Activated gamma-delta T cell treated with Interleukin-2 at 50 U/mL for 16 hours (primary cell): ENCODE results near the gene ADAMTSL2.

Experiments used
- DNase-seq: peaks from one replicate; pipeline ENCODE4 v3.0.0-alpha.2; 2020

The ADAMTSL2 gene

DNA sequence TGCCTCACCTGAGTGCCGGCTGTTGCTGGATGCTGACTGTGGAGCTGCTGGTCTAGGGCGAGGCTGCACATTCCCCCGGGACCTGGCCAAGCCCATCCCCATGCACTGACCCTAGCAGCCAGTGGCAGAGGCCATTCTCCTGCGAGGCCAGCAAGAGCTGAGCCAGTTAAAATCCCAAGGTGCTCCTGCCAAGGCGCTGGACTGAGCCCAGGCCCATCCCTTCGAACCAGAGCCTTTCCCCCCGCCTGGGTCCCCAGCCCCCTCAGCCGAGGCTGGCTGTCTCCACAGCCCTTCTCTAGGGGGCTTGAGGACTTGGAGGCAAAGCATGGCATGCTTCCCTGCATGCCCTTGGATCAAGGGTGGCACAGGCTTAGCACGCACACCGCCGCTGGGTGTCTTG lies 1.6 kb downstream of the ADAMTSL2 start:
- no peak for DNase-seq

DNA sequence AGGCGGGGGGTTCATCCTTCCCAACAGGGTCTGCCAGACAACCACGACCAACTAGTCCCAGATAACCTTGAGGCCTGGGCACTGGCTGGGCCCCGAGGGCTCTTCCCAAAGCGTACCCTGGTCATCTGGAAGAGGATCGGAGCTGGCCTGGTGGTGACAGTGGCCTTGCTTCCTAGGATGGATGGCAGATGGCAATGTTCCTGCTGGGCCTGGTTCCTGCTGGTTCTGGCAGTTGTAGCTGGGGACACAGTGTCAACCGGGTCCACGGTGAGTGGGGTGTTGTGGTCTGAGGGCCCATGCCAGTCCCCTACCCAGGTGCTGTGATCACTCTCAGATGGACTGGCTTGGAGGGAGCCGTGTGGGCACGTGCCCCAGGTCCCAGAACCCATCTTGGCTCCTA lies 2.0 kb downstream of the ADAMTSL2 start:
- DNase-seq, result no peak

DNA sequence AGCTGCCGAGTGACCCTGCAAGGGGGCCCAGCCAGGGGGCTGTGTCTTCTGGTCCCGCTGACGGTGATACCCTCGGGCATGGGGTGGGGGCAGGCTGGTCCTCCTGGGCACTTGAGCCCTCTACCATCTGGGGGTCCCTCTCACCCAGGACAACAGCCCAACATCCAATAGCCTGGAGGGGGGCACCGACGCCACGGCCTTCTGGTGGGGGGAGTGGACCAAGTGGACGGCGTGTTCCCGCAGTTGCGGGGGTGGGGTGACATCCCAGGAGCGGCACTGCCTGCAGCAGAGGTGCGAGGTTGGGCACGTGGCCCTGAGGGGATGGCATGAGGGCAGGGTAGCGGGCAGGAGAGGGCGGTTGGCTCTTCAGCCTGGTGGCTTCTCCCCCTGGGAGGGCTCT lies 2.8 kb downstream of the ADAMTSL2 start:
- no peak for DNase-seq

GRCh38 chr9:133538176-133538575 lies 3.7 kb downstream of the ADAMTSL2 start:
- no peak for DNase-seq

DNA sequence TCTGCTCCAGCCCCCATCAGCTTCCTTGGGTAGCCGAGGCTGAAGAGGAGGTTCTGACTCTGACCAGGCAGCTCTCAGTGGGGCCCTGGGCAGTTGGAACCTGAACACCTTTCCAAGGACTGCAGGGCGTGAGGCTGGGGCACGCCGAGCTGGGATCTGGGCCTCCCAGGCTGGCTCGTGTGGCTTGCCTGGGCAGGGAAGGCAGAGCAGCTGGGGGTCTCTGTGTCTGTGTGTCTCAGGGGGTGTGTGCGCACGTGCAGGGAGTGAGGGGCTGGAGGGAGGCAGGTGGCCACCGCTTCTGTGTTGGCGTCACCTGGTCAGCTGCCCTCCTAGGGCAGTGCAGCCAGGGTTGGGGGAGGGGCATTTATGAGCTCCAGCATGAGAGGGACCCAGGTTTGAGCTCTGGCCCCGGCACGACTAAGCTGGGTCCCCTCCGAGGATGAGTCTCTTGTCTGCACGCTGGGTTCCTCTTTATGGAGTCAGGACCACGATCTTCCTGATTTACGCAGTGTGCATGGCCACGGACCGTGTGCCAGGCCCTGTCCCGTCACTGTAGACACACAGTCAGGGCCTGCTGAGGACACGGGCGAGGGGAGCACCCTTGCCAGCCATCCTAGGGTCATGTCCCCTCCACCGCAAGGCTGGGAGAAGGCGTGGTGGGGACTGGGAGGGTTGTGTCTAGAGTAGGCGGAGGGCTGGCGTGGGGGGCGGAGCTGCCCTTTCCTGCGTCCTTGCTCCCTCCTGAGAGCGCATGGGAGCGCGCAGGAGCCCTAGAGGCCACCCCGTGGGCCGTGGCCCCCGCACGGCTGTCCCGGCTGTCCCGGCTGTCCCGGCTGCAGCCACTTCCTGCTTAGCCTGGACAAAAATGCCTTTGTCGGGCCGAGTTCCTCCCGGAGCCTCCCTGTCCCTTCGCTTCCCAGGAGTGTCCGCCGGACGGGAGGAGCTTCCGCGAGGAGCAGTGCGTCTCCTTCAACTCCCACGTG lies 4.6 kb downstream of the ADAMTSL2 start:
- no peak for DNase-seq

DNA sequence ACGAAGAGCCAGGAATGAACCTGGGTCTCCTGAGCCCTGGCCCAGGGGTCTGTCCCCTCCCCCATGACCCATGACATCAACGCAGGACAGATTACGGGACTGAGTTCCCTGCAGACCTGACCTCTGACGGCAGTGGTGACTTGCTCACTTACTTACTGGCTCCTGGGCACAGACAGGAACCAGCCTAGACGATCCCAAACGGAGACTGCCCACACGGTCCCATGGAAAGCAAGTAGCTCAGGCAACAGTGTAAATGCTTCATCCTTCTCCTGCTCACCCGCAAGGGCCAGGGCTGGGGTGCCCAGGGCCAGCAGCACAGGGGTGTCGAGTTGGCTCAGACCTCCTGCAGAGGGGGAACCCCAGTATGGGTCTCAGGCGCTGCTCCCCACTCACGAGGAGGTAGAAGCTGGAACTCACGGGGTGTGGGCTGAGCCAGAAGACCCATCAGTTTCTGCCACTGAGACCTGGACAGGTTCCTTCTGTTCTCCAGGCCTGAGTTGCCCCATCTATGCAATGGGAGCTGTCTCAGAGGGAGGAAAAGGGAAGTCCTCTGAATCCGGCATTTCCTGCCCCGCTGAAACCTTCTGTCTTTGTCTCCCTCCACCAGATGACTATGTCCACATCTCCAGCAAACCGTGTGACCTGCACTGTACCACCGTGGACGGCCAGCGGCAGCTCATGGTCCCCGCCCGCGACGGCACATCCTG lies 5.6 kb downstream of the ADAMTSL2 start:
- no peak for DNase-seq

DNA sequence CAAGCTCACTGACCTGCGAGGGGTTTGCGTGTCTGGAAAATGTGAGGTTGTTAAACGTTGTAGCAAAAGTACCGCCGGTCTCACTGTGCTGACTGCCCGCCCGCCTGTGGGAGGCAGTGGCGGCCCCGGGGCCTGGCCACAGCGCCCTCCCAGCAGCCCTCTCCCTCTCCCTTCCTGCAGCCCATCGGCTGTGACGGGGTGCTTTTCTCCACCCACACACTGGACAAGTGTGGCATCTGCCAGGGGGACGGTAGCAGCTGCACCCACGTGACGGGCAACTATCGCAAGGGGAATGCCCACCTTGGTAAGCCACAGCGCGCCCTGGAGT lies 6.2 kb downstream of the ADAMTSL2 start:
- DNase-seq, result no peak

DNA sequence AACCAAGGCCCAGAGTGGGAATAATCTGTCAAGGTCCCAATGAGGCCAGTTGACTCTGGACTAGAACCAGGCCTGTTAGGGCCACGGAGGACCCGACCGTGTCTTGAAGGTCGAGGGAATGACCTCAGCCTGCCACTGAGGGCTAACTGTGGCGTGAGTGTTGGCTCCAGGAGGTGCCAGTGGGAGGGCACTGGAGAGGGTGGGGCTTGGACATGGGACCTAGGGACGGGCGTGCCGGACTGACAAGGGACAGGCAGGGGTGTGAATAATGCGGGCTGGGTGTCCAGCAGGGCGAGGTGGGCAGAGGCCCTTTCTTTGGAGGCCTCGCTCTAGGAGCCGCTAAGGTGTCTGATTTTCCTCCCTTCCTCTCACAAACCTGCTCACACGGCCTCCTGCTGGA lies 7.5 kb downstream of the ADAMTSL2 start:
- DNase-seq, result no peak

DNA sequence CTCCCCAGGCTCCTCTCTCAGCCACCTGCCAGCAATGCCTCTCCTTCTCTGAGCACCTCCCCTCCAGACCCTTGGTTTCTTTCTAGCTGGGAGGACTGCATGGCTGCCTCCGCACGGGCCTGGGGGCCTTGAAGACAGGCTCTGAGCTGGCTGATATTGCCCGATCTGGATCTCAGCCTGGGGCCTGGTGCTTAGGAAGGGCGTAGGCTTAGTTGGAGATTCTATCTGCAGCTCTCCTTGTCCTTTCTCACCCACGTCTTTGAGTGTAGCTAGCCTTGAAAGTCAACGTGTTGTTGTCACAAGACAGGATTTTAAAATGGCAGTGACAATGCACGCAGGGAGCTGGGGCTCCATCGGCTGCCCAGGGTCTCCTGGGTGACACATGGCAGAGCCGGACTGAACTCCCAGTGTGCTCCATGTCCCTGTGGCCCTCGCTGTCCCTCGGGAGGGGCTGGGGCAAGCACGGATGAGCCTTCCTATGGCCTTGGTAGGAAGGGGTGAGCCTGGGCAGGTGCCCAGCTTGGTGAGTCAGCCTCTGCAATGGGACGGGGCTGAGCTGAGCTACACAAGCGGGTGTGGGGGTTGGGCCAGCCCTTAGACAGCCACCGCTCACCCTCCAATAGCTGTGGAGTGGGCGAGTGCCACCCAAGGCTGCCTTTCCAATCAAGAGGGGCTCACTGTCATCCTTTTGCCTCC lies 9.4 kb downstream of the ADAMTSL2 start:
- DNase-seq, result no peak

DNA sequence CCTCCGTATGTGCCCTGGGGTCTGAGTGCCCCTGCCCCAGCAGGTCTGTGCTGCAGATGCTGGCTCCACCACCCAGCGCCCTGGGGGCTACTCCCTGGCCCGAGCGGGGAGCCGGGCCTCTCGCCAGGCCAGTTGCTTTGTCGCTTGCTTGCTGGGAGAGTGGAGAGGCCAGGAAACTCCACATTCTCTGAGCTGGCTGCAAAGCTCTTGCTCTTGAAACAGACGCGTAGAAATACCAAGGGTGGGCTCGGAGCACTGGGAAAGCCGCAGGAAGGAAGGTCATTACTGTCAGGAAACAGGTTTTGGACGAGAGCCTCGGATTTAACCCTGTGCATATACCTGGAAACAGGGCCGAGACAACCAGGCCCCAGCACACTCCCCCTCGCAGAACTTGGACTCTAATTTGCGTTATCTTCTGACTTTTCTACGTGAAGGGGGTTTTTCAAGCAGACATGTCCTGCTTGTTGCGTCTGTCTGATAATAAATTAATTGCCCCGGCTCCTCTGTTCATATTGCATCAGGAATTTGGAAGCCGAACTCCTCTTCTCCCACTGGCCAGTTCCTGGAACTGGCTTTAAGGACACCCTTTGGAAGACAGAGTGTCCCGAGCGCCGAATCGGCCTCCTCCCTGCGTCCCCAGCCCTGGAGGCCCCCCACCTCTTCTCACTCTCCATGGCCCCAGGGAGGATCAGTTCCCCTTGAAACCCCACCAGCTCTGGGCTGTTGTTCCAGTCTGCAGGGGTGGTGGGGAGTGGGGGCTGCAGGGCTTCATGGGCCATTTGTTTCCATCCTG lies 11.2 kb downstream of the ADAMTSL2 start:
- no peak for DNase-seq

GRCh38 chr9:133546287-133546680 lies 11.8 kb downstream of the ADAMTSL2 start:
- DNase-seq, result no peak

DNA sequence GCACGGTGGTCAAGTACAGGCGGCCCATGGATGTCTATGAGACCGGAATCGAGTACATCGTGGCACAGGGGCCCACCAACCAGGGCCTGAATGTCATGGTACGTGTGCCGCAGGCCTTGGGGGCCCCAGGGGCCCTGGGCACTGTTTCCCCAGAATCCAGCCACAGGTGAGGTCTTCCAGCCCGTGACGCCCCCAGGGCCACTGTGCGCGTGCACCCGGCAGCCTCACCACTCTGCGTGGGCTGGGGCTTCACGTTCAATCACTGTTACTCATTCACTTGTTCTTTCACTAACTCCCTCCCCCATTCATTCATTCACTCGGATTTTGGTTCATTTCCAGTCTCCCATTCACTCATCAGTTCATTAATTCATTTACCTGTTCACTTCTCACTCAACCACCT lies 12.6 kb downstream of the ADAMTSL2 start:
- DNase-seq, result no peak

GRCh38 chr9:133551446-133551845 lies 16.9 kb downstream of the ADAMTSL2 start:
- no peak for DNase-seq

DNA sequence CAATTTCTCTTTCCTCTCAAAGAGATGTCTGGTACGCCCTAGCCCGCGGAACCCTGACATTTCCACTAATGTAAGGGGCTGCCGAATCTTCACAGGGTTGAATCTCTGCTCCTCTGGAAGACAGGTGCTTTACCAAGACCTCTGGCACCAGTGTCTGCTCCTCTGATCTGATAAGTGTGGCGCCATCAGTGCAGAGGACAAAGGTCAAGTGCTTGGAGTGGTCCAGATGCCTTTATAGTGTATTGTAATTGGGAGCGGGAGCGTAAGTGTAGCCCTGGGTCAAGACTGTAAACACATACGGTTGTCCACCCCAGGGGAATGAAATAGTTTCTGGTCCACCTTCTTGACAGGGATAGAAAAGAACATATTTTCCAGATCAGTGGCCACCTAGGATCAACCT lies 17.7 kb downstream of the ADAMTSL2 start:
- DNase-seq, result no peak

DNA sequence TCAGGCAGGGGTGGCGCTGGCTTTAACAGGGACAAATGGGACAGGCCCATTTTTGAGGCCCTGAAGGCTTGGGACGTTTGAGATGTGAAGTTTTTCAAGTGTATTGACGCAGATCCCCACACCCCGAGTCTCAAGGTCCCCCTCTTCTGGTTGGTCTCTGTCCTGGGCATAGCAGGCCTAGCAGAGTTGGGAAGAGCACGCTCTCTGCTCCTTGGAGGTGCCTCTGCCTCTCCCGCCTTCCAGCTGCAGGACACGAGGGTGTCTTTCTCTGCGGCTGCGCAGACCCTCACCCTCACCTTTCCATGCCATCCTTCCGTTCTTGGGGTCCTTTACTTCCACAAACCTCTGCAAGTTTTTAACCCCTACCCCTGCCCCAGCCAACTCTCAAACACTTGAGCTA lies 18.6 kb downstream of the ADAMTSL2 start:
- no peak for DNase-seq

- DNase-seq, result no peak
Observed at GRCh38 chr9:133553973-133554713, 19.6 kb downstream of the ADAMTSL2 start.

- DNase-seq, result no peak
Observed at GRCh38 chr9:133554729-133555128, 20.2 kb downstream of the ADAMTSL2 start.

DNA sequence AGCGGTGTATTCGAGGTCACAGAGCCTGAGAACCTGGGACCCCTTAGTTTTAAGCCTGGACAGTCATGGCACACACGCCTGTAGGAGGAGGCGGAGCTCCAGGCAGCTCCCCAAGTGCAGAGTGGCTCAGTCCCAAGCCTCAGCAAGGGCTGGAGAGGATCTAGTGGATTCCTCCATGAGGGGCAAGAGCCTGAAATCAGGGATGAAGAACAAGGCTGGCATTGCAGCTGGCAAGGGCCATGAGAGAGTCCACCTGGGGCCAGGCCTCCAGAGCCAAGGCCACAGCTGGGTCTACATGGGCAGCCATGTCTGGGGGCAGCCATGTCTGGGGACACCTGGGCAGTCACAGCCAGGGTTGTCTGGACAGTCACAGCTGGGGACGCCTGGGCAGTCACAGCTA lies 21.9 kb downstream of the ADAMTSL2 start:
- no peak for DNase-seq

GRCh38 chr9:133557581-133557980 lies 23.1 kb downstream of the ADAMTSL2 start:
- no peak for DNase-seq

DNA sequence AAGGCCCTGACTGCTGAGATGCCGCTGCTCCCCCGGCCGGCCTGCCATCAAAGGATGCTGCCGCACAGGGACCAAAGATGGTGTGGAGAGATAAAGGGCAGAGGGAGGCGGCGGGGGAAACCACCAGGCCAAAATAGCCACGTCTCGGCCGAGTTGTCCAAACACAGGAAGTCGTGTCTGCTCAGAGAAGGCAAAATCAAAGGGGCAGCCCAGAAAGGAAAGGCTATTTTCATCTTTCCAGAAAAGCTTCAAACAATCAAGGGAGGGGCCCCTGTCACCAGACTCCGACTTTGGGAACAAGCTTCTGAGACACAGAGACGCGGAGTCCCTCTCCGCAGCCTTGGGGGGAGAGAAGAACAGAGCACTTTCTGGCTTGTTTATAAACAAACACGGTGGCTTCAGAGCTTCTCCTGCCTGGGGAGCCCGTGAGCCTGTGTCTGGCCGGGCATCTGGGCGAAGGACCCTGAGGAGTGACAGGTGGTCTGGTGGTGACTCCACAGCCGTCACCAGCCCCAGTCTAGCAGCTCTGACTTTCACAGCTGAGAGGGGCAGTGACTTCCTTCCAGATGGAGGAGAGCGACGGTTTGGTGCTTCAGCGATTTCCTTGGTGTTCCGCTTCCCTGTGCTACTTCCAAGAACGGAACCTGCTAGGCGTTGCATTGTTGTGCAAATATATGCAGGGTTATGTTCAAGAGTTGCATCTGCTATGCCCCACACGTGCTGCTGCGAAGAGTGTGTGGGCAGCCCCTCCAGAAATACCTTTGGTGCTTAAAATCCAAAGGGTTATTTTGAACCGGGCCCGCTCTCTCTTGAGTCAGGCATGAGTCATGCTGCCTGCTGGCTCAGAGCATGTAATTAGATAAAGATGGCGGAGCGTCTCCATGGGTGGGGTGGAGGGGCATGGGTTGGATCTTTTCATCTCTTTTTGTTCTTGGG lies 24.0 kb downstream of the ADAMTSL2 start:
- DNase-seq, result no peak

GRCh38 chr9:133560311-133560710 lies 25.8 kb downstream of the ADAMTSL2 start:
- no peak for DNase-seq
